MM.1S (cell line): ENCODE measurements around the gene CAPZA2.

ENCODE experiments used
- DNase-seq: peaks from one replicate; pipeline ENCODE4 v3.0.0-alpha.2; 2015
- H2AFZ ChIP-seq: fragments of 300-600 bp; sonication (generic); 2 replicates; pipeline ENCODE4 v1.6.0; 2016; ENCODE audit warnings: antibody characterized with exemption, low read length
- H3F3A ChIP-seq: fragments of 300-600 bp; sonication (generic); 2 replicates; pipeline ENCODE4 v1.6.1; 2016; ENCODE audit warnings: mild to moderate bottlenecking, antibody characterized with exemption, low read length, moderate library complexity, mixed read lengths; ENCODE audit not compliant: insufficient read depth
- H3K27ac ChIP-seq: fragments of 300-600 bp; sonication (generic); 2 replicates; pipeline ENCODE4 v1.5.1; 2016; ENCODE audit warnings: mild to moderate bottlenecking, low read length
- H3K27me3 ChIP-seq: fragments of 300-600 bp; sonication (generic); replicated peaks from 2 replicates; pipeline ENCODE4 v1.6.0; 2016; ENCODE audit warnings: low read length; ENCODE audit not compliant: insufficient read depth
- H3K36me3 ChIP-seq: fragments of 300-600 bp; sonication (generic); replicated peaks from 2 replicates; pipeline ENCODE4 v1.6.1; 2016; ENCODE audit warnings: mild to moderate bottlenecking, low read length, mixed read lengths; ENCODE audit not compliant: insufficient read depth
- H3K4me1 ChIP-seq: fragments of 300-600 bp; sonication (generic); 2 replicates; pipeline ENCODE4 v1.6.1; 2016; ENCODE audit warnings: low read length, mixed read lengths
- H3K4me2 ChIP-seq: fragments of 300-600 bp; sonication (generic); 2 replicates; pipeline ENCODE4 v1.6.0; 2016; ENCODE audit warnings: low read depth, low read length
- H3K4me3 ChIP-seq: fragments of 300-600 bp; sonication (generic); 2 replicates; pipeline ENCODE4 v1.5.1; 2016; ENCODE audit warnings: low read length, mixed read lengths
- H3K79me2 ChIP-seq: fragments of 300-600 bp; sonication (generic); 2 replicates; pipeline ENCODE4 v1.6.1; 2016; ENCODE audit warnings: mixed run types, low read length, mixed read lengths
- H3K9ac ChIP-seq: fragments of 300-600 bp; sonication (generic); 2 replicates; pipeline ENCODE4 v1.6.1; 2016; ENCODE audit warnings: low read length, mixed read lengths
- H3K9me2 ChIP-seq: fragments of 300-600 bp; sonication (generic); replicated peaks from 2 replicates; pipeline ENCODE4 v1.6.1; 2016; ENCODE audit warnings: mild to moderate bottlenecking, low read length, mixed read lengths; ENCODE audit not compliant: insufficient read depth
- H3K9me3 ChIP-seq: fragments of 300-600 bp; sonication (generic); replicated peaks from 2 replicates; pipeline ENCODE4 v1.6.1; 2016; ENCODE audit warnings: mild to moderate bottlenecking, low read length, mixed read lengths; ENCODE audit not compliant: insufficient read depth
- H4K20me1 ChIP-seq: fragments of 300-600 bp; sonication (generic); 2 replicates; pipeline ENCODE4 v1.6.1; 2016; ENCODE audit warnings: mild to moderate bottlenecking, low read length, moderate library complexity, mixed read lengths; ENCODE audit not compliant: insufficient read depth
- EZH2 ChIP-seq: fragments of 300-600 bp; sonication (generic); optimal IDR thresholded peaks from 2 replicates; pipeline ENCODE3; 2017; ENCODE audit warnings: low read depth, mild to moderate bottlenecking, antibody characterized with exemption, low read length, mixed read lengths
- EZH2phosphoT487 ChIP-seq: fragments of 300-600 bp; sonication (generic); IDR thresholded peaks from 2 replicates; pipeline ENCODE4 v1.6.1; 2018; ENCODE audit warnings: antibody characterized with exemption, low read length
- TF ChIP-seq, protein P1 (sequence below): fragments of 300-600 bp; sonication (generic); IDR thresholded peaks from 2 replicates; pipeline ENCODE4 v1.5.1; 2016; ENCODE audit warnings: antibody characterized with exemption, low read length, mixed read lengths

Gene CAPZA2

DNA sequence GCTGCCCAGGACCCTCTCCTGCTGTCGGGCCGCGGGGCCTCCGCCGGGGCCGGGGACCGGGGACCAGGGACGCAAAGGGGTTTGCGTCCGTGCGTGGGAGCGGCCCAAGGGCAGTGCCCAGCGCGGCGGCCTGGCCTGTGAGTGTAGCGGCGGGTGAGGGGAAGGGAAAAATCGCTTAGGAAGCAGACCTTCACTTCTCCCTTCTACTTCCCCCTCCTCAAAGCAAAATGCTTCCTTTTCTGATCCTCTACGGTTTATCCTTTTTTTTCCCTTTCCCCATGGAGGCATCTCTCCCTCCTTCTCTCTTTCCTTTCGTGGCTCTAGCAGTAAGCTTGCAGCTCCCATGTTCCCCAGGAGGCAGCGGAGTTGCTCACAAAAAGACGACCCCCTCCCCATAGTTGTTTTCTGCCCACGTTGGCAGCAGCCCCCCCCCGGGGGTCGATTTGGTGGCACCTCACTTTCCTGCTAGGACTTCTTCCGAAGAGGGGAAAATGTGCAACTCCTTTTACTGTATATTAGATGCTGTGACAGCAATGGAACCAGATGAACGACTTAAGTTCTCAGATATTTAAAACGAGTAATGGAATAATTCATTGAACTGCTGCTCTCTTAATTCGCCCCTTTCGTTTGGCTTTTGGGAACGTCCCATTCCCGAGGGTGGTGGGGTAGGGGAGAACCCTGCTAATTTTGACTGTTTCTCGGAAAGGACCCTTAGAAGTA, 724 bp downstream of the CAPZA2 start:
- Histone ChIP-seq H3K9me2 (no peaks in the 10 kb centered on the region), H3K9me3 (no peaks in the 10 kb centered on the region), H2AFZ (peak overlapping the region; percentile 42), H3K4me1 (peaks cover 33% of the 10 kb centered on the region), H4K20me1 (peaks cover 30% of the 10 kb centered on the region), H3K27ac (peak overlapping the region; percentile 83; the same call in 1 of the 2 replicates), H3K79me2 (peaks cover 56% of the 10 kb centered on the region), H3K27me3 (no peaks in the 10 kb centered on the region), H3K4me3 (peak overlapping the region; percentile 97), H3K36me3 (no peaks in the 10 kb centered on the region), H3F3A (peaks cover 15% of the 10 kb centered on the region), H3K9ac (peak overlapping the region; percentile 90), H3K4me2 (peak overlapping the region; percentile 79)
- TF ChIP-seq, protein P1, sequence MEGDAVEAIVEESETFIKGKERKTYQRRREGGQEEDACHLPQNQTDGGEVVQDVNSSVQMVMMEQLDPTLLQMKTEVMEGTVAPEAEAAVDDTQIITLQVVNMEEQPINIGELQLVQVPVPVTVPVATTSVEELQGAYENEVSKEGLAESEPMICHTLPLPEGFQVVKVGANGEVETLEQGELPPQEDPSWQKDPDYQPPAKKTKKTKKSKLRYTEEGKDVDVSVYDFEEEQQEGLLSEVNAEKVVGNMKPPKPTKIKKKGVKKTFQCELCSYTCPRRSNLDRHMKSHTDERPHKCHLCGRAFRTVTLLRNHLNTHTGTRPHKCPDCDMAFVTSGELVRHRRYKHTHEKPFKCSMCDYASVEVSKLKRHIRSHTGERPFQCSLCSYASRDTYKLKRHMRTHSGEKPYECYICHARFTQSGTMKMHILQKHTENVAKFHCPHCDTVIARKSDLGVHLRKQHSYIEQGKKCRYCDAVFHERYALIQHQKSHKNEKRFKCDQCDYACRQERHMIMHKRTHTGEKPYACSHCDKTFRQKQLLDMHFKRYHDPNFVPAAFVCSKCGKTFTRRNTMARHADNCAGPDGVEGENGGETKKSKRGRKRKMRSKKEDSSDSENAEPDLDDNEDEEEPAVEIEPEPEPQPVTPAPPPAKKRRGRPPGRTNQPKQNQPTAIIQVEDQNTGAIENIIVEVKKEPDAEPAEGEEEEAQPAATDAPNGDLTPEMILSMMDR, result peak; percentile 20
- no peak for TF ChIP-seq EZH2phosphoT487
- no peak for DNase-seq

DNA sequence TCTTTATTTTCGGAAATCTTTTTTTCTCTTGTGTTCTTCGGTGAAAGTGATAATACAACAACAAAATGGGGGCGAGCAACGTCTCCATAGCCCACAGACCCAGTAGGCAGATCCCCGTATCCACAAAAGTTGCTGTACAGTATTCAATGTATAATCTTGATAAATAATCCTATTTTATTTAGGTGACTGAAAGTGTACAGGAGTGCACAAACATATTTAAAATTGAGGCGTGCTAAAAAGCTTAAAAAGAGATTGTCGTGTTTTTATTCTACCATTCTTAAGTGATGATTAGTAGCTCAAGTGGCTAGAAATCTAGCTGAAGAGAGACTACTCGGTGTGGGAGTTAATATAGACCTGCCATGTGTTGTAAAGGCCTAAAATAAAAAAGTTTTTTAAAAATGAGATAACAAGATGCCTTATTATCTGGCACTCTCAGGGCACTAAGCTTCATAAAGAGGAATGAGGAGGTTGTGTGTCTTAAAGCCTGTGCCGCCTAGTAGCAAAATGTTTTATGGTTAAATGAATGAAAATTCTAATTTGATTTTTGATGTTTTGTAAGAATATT, 1.6 kb downstream of the CAPZA2 start:
- H3K4me1 ChIP-seq, result peaks cover 33% of the 10 kb centered on the region
- TF ChIP-seq, protein P1, result no peak
- TF ChIP-seq EZH2phosphoT487 (no peak), EZH2 (no peak)
- no peak overlapping the region for H3K27ac ChIP-seq
- H3K27me3 ChIP-seq, result no peaks in the 10 kb centered on the region
- no peak for DNase-seq
- no peaks in the 10 kb centered on the region for H3K9me2 ChIP-seq
- H3K9me3 ChIP-seq, result no peaks in the 10 kb centered on the region
- H3K79me2 ChIP-seq, result peaks cover 65% of the 10 kb centered on the region
- H2AFZ ChIP-seq, result no peak overlapping the region
- H3F3A ChIP-seq, result peaks cover 15% of the 10 kb centered on the region
- peak overlapping the region; percentile 97 for H3K4me3 ChIP-seq
- peaks cover 39% of the 10 kb centered on the region for H4K20me1 ChIP-seq
- H3K4me2 ChIP-seq, result peak overlapping the region; percentile 79
- peak overlapping the region; percentile 90; the same call in 1 of the 2 replicates for H3K9ac ChIP-seq
- no peaks in the 10 kb centered on the region for H3K36me3 ChIP-seq

DNA sequence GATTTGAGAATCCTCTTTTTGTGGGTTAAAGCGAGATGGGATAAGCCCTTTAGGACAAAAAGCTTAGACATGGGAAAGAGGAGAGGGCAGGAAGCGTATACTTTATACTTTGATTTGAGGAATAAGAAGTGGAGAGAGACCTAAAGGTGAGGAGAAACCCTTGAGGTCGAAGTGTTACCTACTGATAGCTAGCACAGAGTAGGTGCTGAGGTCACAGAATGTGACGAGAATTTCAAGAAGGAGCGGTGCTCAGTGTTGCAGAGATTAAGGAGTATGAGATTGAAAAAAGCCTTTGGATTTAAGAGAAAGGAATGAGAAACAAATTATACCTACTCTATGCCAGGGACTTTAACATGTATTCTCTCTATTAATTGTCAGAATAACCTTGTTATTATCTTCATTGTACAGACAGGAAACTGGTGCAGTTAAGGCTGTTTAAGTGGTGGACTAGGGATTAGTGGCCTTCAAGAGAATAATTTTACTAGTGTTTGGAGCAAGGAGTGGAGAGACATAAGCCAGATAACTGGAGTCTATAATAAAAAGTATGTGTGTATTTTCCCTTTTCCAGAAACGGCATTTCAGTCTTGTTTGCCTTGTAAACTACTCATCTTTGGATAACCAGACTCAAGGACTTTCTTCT, 8.8 kb downstream of the CAPZA2 start:
- Histone ChIP-seq H3K4me2 (no peak overlapping the region), H3K4me1 (peaks cover 4% of the 10 kb centered on the region; the same call in 1 of the 2 replicates), H3K9me3 (no peaks in the 10 kb centered on the region), H3K9me2 (no peaks in the 10 kb centered on the region), H3K4me3 (no peak overlapping the region), H3K36me3 (no peaks in the 10 kb centered on the region; the same call in 1 of the 2 replicates), H3K27me3 (no peaks in the 10 kb centered on the region), H3K79me2 (peaks cover 100% of the 10 kb centered on the region), H4K20me1 (peaks cover 94% of the 10 kb centered on the region), H3K9ac (no peak overlapping the region), H3F3A (no peaks in the 10 kb centered on the region), H2AFZ (no peak overlapping the region), H3K27ac (no peak overlapping the region)
- no peak for TF ChIP-seq EZH2
- TF ChIP-seq, protein P1, result no peak
- no peak for TF ChIP-seq EZH2phosphoT487
- DNase-seq, result no peak
